Measurements from ENCODE around the gene ANKRD13D.

Gene ANKRD13D

GRCh38 chr11:67276781-67277230 lies 12.3 kb upstream of the ANKRD13D start:
- intact Hi-C loops (cut with DNase I; ENCODE audit: low total_unique reads), result no loop called here
- peaks cover 27 to 36% (median 32%) of the 10 kb centered on the region in 3 donors for H3K36me3 ChIP-seq

GRCh38 chr11:67277231-67277961 lies 11.7 kb upstream of the ANKRD13D start:
- peak; percentile 95 for DNase-seq
- Histone ChIP-seq H3K4me1 (peaks cover 5 to 69% (median 62%) of the 10 kb centered on the region in 4 donors), H3K36me3 (peaks cover 33 to 42% (median 38%) of the 10 kb centered on the region in 3 donors), H3K4me3 (peak overlapping the region; percentile 36 to 40), H3K27ac (peak overlapping the region; percentile 79 to 93), H3K27me3 (no peaks in the 10 kb centered on the region), H3K9me3 (no peaks in the 10 kb centered on the region)
- TF ChIP-seq CTCF (IDR thresholded peaks at IDR 0.05), result no peak
- intact Hi-C loops (cut with DNase I; ENCODE audit: low total_unique reads), result no loop called here

More at GRCh38 chr11:67276781-67277230, 12.3 kb upstream of the ANKRD13D start:
- Histone ChIP-seq H3K27ac (peak overlapping the region; percentile 79 to 93), H3K9me3 (no peaks in the 10 kb centered on the region), H3K4me1 (peaks cover 5 to 75% (median 68%) of the 10 kb centered on the region in 4 donors), H3K27me3 (no peaks in the 10 kb centered on the region), H3K4me3 (peak overlapping the region; percentile 36 to 40)
- no peak for TF ChIP-seq CTCF (IDR thresholded peaks at IDR 0.05)
- peak; percentile 53 to 70 for DNase-seq

GRCh38 chr11:67278135-67278938 lies 10.8 kb upstream of the ANKRD13D start:
- TF ChIP-seq CTCF (IDR thresholded peaks at IDR 0.05), result no peak
- DNase-seq, result peak in 1 of 2 donors; percentile 62
- Histone ChIP-seq H3K36me3 (peaks cover 43 to 52% (median 47%) of the 10 kb centered on the region in 3 donors), H3K27me3 (no peaks in the 10 kb centered on the region), H3K4me1 (peaks cover 5 to 60% (median 53%) of the 10 kb centered on the region in 4 donors), H3K9me3 (no peaks in the 10 kb centered on the region), H3K27ac (peak overlapping the region; percentile 79 to 93), H3K4me3 (peak overlapping the region in 1 of 2 donors; percentile 40)
- intact Hi-C loops (cut with DNase I; ENCODE audit: low total_unique reads), result no loop called here

GRCh38 chr11:67278939-67279588 lies 10.0 kb upstream of the ANKRD13D start:
- peaks cover 50 to 59% (median 54%) of the 10 kb centered on the region in 3 donors for H3K36me3 ChIP-seq
- H3K4me1 ChIP-seq, result peaks cover 5 to 53% (median 46%) of the 10 kb centered on the region in 4 donors
- H3K27me3 ChIP-seq, result no peaks in the 10 kb centered on the region
- no peak overlapping the region for H3K4me3 ChIP-seq
- no peak for TF ChIP-seq CTCF (IDR thresholded peaks at IDR 0.05)
- peak overlapping the region; percentile 79 to 93 for H3K27ac ChIP-seq
- intact Hi-C loops (cut with DNase I; ENCODE audit: low total_unique reads), result no loop called here
- peak in 1 of 2 donors; percentile 63 for DNase-seq
- H3K9me3 ChIP-seq, result no peaks in the 10 kb centered on the region

- H3K36me3 ChIP-seq, result peaks cover 57 to 66% (median 61%) of the 10 kb centered on the region in 3 donors
- intact Hi-C loops (cut with DNase I; ENCODE audit: low total_unique reads), result no loop called here
- DNase-seq, result peak in 1 of 2 donors; percentile 48
- H3K27ac ChIP-seq, result peak overlapping the region; percentile 14 to 18
- peaks cover 5 to 46% (median 40%) of the 10 kb centered on the region in 4 donors for H3K4me1 ChIP-seq
- no peaks in the 10 kb centered on the region for H3K27me3 ChIP-seq
- H3K9me3 ChIP-seq, result no peaks in the 10 kb centered on the region
- H3K4me3 ChIP-seq, result no peak overlapping the region
- no peak for TF ChIP-seq CTCF (IDR thresholded peaks at IDR 0.05)
Observed at GRCh38 chr11:67279589-67280340, 9.3 kb upstream of the ANKRD13D start.
